K562 (cell line): Measurements from ENCODE around the gene APPL2. TPM values are rescaled to one million over a fixed set of nuclear protein-coding genes. Genes with fewer than 3 reads are reported as not detected.

ENCODE experiments used
- ATAC-seq: fragments of 200-7000 bp; cut with Tn5 transposase; 3 replicates; pipeline ENCODE4 v1.9.1; 2020; ENCODE audit warnings: moderate library complexity
- BruUV-seq: library from RNA; stranded (reverse); fragments of 400-500 nt; replicated peaks from 2 replicates; lab custom pipeline; 2021; lab: Mats Ljungman, UMichigan
- CTCF ChIA-PET: fragments of 300-600 bp; formaldehyde crosslinking; extraction: SDS; loops from one replicate; lab custom pipeline; 2021; ENCODE audit warnings: low intra/inter-chr PET ratio; lab: Yijun Ruan, JAX
- POLR2A ChIA-PET: fragments of 300-600, 350-650 bp; sonication (Branson Sonifier 250); formaldehyde crosslinking; extraction: SDS; loops from one replicate; lab custom pipeline; 2021; ENCODE audit warnings: antibody characterized with exemption, inconsistent platforms; lab: Yijun Ruan, JAX
- DNase-seq, 4 experiments: peaks; one replicate each; pipeline versions ENCODE4 v3.0.0 to v3.0.0-alpha.2; 2011 to 2018; ENCODE audit warnings: low spot score in 3 of 4, mixed read lengths in 3 of 4; ENCODE audit errors: extremely low read depth in 1 of 4
- FAIRE-seq: peaks from 2 replicates; lab custom pipeline; 2011; peaks lifted over from hg19 to GRCh38; lab: Jason Lieb, UNC
- H2AFZ ChIP-seq: 2 replicates; pipeline ENCODE4 v1.6.0; 2011; ENCODE audit warnings: low read depth, low read length, control low read depth, inconsistent platforms
- H3K27ac ChIP-seq: fragments of 200-600 bp; 3 replicates; pipeline ENCODE4 v1.8.0; 2011; ENCODE audit warnings: low read depth, mild to moderate bottlenecking, control low read depth, inconsistent platforms, low read length, moderate library complexity, mixed read lengths; ENCODE audit errors: extremely low read depth
- H3K27me3 ChIP-seq, 2 experiments: fragments of 300-600 bp in 1 of 2; 2 replicates in 1 of 2; 3 replicates in 1 of 2; pipeline versions ENCODE4 v1.6.0 to v1.8.0; 2011; ENCODE audit warnings: inconsistent platforms in 2 of 2, low read length in 2 of 2, mild to moderate bottlenecking in 1 of 2, mixed read lengths in 1 of 2, moderate library complexity in 1 of 2; ENCODE audit not compliant: control insufficient read depth in 2 of 2, insufficient read depth in 2 of 2
- H3K36me3 ChIP-seq: fragments of 300-600 bp; 3 replicates; pipeline ENCODE4 v1.8.0; 2011; ENCODE audit warnings: mild to moderate bottlenecking, low read length, inconsistent platforms; ENCODE audit not compliant: control insufficient read depth, insufficient read depth
- H3K4me1 ChIP-seq, 2 experiments: fragments of 200-600 bp in 1 of 2; replicated peaks in 1 of 2; 2 replicates in 1 of 2; 3 replicates in 1 of 2; pipeline versions ENCODE4 v1.5.1 to v1.8.0; 2011; ENCODE audit warnings: inconsistent platforms in 2 of 2, low read length in 2 of 2, mild to moderate bottlenecking in 1 of 2, mixed read lengths in 1 of 2, moderate library complexity in 1 of 2; ENCODE audit not compliant: control insufficient read depth in 2 of 2, insufficient read depth in 2 of 2
- H3K4me2 ChIP-seq: 2 replicates; pipeline ENCODE4 v1.6.1; 2011; ENCODE audit warnings: low read length, control low read depth, inconsistent platforms, mixed read lengths; ENCODE audit not compliant: insufficient read depth
- H3K4me3 ChIP-seq: fragments of 200-600 bp; sonication (generic), shearing (Covaris generic); 2 replicates; pipeline ENCODE4 v1.5.1; 2016; ENCODE audit warnings: control low read depth, inconsistent platforms
- H3K79me2 ChIP-seq: fragments of 200-600 bp; 3 replicates; pipeline ENCODE4 v1.8.0; 2011; ENCODE audit warnings: low read length, inconsistent platforms; ENCODE audit not compliant: control insufficient read depth, insufficient read depth
- H3K9ac ChIP-seq, 2 experiments: 2 replicates each; pipeline versions ENCODE4 v1.6.0 to v1.6.1; 2011; ENCODE audit warnings: low read depth in 2 of 2, low read length in 2 of 2, control low read depth in 1 of 2, inconsistent platforms in 1 of 2, mild to moderate bottlenecking in 1 of 2, mixed read lengths in 1 of 2; ENCODE audit not compliant: insufficient read depth in 1 of 2
- H3K9me1 ChIP-seq: one replicate; pipeline ENCODE4 v1.6.0; 2011; ENCODE audit warnings: inconsistent platforms, mild to moderate bottlenecking, low read length, moderate library complexity; ENCODE audit not compliant: control insufficient read depth, insufficient read depth
- H3K9me3 ChIP-seq: replicated peaks from 2 replicates; pipeline ENCODE4 v1.5.1; 2011; ENCODE audit warnings: low read depth, low read length, inconsistent platforms; ENCODE audit not compliant: control insufficient read depth, insufficient read depth
- H4K20me1 ChIP-seq: replicated peaks from 2 replicates; pipeline ENCODE4 v1.6.1; 2011; ENCODE audit warnings: low read length, inconsistent platforms, mixed read lengths; ENCODE audit not compliant: control insufficient read depth, insufficient read depth
- ATF6 ChIP-seq: sonication (generic); formaldehyde crosslinking; IDR thresholded peaks from 2 replicates; pipeline ENCODE4 v1.4.0; 2020; ENCODE audit warnings: mild to moderate bottlenecking, missing genetic modification reagents
- ATF7 ChIP-seq: fragments of 450-650 bp; IDR thresholded peaks from 2 replicates; pipeline ENCODE4 v1.7.1; 2014; ENCODE audit warnings: mild to moderate bottlenecking, moderate library complexity
- CBX5 ChIP-seq: IDR thresholded peaks from 2 replicates; pipeline ENCODE4 v1.6.1; 2014; ENCODE audit warnings: low read depth, borderline replicate concordance
- CHAMP1 ChIP-seq: fragments of 450-650 bp; IDR thresholded peaks from 2 replicates; pipeline ENCODE4 v1.6.1; 2016; ENCODE audit warnings: mild to moderate bottlenecking
- CTBP1 ChIP-seq: fragments of 450-650 bp; IDR thresholded peaks from 2 replicates; pipeline ENCODE4 v1.6.1; 2016; ENCODE audit warnings: borderline replicate concordance
- DIDO1 ChIP-seq: fragments of 450-650 bp; IDR thresholded peaks from 2 replicates; pipeline ENCODE4 v1.6.1; 2016; ENCODE audit warnings: low read depth, missing biosample characterization, missing genetic modification characterization
- HMGXB4 ChIP-seq: sonication (generic); formaldehyde crosslinking; IDR thresholded peaks from 2 replicates; pipeline ENCODE4 v1.8.1; 2023; ENCODE audit warnings: mild to moderate bottlenecking, missing genetic modification reagents
- ILF3 ChIP-seq: fragments of 450-650 bp; IDR thresholded peaks from 2 replicates; pipeline ENCODE4 v1.6.1; 2018; ENCODE audit warnings: antibody characterized with exemption, mild to moderate bottlenecking, moderate library complexity, borderline replicate concordance
- L3MBTL2 ChIP-seq: fragments of 450-650 bp; IDR thresholded peaks from 2 replicates; pipeline ENCODE4 v1.6.1; 2016; ENCODE audit warnings: mild to moderate bottlenecking, moderate library complexity
- TRIM25 ChIP-seq: fragments of 450-650 bp; IDR thresholded peaks from 2 replicates; pipeline ENCODE4 v1.7.0; 2016; ENCODE audit warnings: borderline replicate concordance
- ZBTB17 ChIP-seq: fragments of 450-650 bp; formaldehyde crosslinking; IDR thresholded peaks from 2 replicates; pipeline ENCODE4 v1.4.0; 2020; ENCODE audit warnings: mild to moderate bottlenecking
- ZNF263 ChIP-seq: sonication (generic); formaldehyde crosslinking; IDR thresholded peaks from 2 replicates; pipeline ENCODE4 v1.8.0; 2022; ENCODE audit warnings: mild to moderate bottlenecking, missing genetic modification reagents, borderline replicate concordance
- ZNF77 ChIP-seq: fragments of 250-450 bp; sonication (Bioruptor Pico); IDR thresholded peaks from 2 replicates; pipeline ENCODE4 v1.5.0; 2020
- ZNF79 ChIP-seq: fragments of 250-450 bp; sonication (Bioruptor Pico); IDR thresholded peaks from 2 replicates; pipeline ENCODE4 v1.4.0; 2020; ENCODE audit warnings: low read depth, mild to moderate bottlenecking, moderate library complexity
- WGBS: fragments of 100-300 bp; shearing (Covaris generic); methylation state at CpG from one replicate; pipeline ENCODE4 v1.1.6; 2016; ENCODE audit warnings: low coverage, mixed read lengths; ENCODE audit not compliant: insufficient coverage; ENCODE audit errors: missing lambda C conversion rate; 5-methylcytosine and 5-hydroxymethylcytosine counted together
- in situ Hi-C: fragments of 300-500 bp; cut with MboI; formaldehyde crosslinking; loops from 4 replicates; pipeline ENCODE4 v1.15.0; 2018; ENCODE audit warnings: inconsistent platforms, mixed read lengths
- intact Hi-C: fragments of 100-400 bp; cut with micrococcal nuclease; formaldehyde crosslinking; loops from 2 replicates; pipeline ENCODE4 v1.14.2; 2022
- polyA plus RNA-seq, 8 experiments: library from polyadenylated mRNA; depleted of rRNA in 4 of 8; stranded (reverse) in 5 of 8; unstranded in 3 of 8; fragments of >200 nt; fragmentation: Nextera tagmentation in 2 of 8; fragmentation: Illumina TruSeq in 1 of 8; extraction: Ambion mirVana in 2 of 8; extraction: Trizol in 1 of 8; gene quantifications; 2 replicates each; pipeline versions ENCODE4 v1.2.1 to v1.2.3, GENCODE V29; 2011 to 2014; ENCODE audit warnings: inconsistent platforms in 1 of 8, missing spikeins in 1 of 8
- total RNA-seq, 7 experiments: library from RNA; depleted of rRNA in 6 of 7; stranded (reverse); fragments of >200 nt in 6 of 7; fragmentation: Illumina TruSeq in 2 of 7; extraction: Trizol in 2 of 7; gene quantifications; 2 replicates each; pipeline versions ENCODE4 v1.2.1 to v1.2.3, GENCODE V29; 2011 to 2021; ENCODE audit warnings: low replicate concordance in 1 of 7

APPL2 gene
- total and polyA plus RNA-seq, 9 of the 15 experiments (the other 6 are each of a cell fraction or from before 2014, with no cell fraction given): 2.1 to 14.4 (median 8.2) TPM

GRCh38 chr12:105200385-105200784, 35.6 kb downstream of the APPL2 start:
- no peaks in the 10 kb centered on the region for H4K20me1 ChIP-seq
- no peak overlapping the region for H3K4me2 ChIP-seq
- no peaks in the 10 kb centered on the region for H3K9me3 ChIP-seq
- no peak overlapping the region for H3K27ac ChIP-seq
- intact Hi-C loops: no loop called here
- H2AFZ ChIP-seq: no peak overlapping the region
- BruUV-seq: no TSS peak
- no peaks in the 10 kb centered on the region; the same call in 2 of the 3 replicates for H3K36me3 ChIP-seq
- H3K9ac ChIP-seq: no peak overlapping the region
- no peaks in the 10 kb centered on the region for H3K79me2 ChIP-seq
- ATAC-seq (no peak), FAIRE-seq (no peak), DNase-seq (no peak)
- in situ Hi-C loops: no loop called here
- no peaks in the 10 kb centered on the region for H3K27me3 ChIP-seq
- no peaks in the 10 kb centered on the region for H3K4me1 ChIP-seq
- TF ChIP-seq HMGXB4 (CRISPR knock-in tag) (no peak), ATF6 (CRISPR knock-in tag) (no peak), TRIM25 (no peak), ZNF77 (CRISPR knock-in tag) (no peak), ZNF79 (CRISPR knock-in tag) (no peak), CTBP1 (no peak), ILF3 (no peak), ATF7 (no peak), L3MBTL2 (no peak), ZNF263 (CRISPR knock-in tag) (no peak), ZBTB17 (CRISPR knock-in tag) (no peak), CBX5 (no peak), CHAMP1 (no peak), DIDO1 (no peak)
- 72% methylated on average over 4 of the region's 4 CpGs for WGBS
- ChIA-PET CTCF (no interaction called here), POLR2A (no interaction called here)
- H3K9me1 ChIP-seq: no peaks in the 10 kb centered on the region
- no peak overlapping the region for H3K4me3 ChIP-seq
